Caco-2 (cell line): ENCODE measurements around the gene CDC34. TPM values are rescaled to one million over a fixed set of nuclear protein-coding genes. Genes with fewer than 3 reads are reported as not detected.

Experiments used
- BruUV-seq: library from RNA; stranded (reverse); fragments of 400-500 nt; replicated peaks from 2 replicates; lab custom pipeline; 2021; lab: Mats Ljungman, UMichigan
- CTCF ChIA-PET: fragments of 300-600 bp; sonication (Branson Sonifier 250); formaldehyde crosslinking; loops from one replicate; lab custom pipeline; 2022; ENCODE audit warnings: antibody characterized with exemption; lab: Charles Lee
- POLR2A ChIA-PET: fragments of 300-600 bp; sonication (Branson Sonifier 250); formaldehyde crosslinking; loops from one replicate; lab custom pipeline; 2022; ENCODE audit warnings: antibody characterized with exemption; lab: Charles Lee
- DNase-seq, 2 experiments: peaks; one replicate each; pipeline versions ENCODE4 v3.0.0 to v3.0.0-alpha.2; 2020 to 2022
- H3K27me3 ChIP-seq: replicated peaks from 2 replicates; pipeline ENCODE4 v1.6.0; 2011; ENCODE audit warnings: low read length; ENCODE audit not compliant: control insufficient read depth, insufficient read depth
- H3K36me3 ChIP-seq: 2 replicates; pipeline ENCODE4 v1.5.1; 2011; ENCODE audit warnings: low read length; ENCODE audit not compliant: control insufficient read depth, insufficient read depth
- H3K4me1 ChIP-seq: fragments of 250-450 bp; sonication (Bioruptor Pico); 2 replicates; pipeline ENCODE4 v1.5.1; 2020; ENCODE audit warnings: mild to moderate bottlenecking
- H3K4me3 ChIP-seq: 2 replicates; pipeline ENCODE4 v1.5.1; 2011; ENCODE audit warnings: low read depth, mild to moderate bottlenecking, control low read depth, low read length
- H3K9me3 ChIP-seq: fragments of 250-450 bp; sonication (Bioruptor Pico); 2 replicates; pipeline ENCODE4 v1.5.1; 2020; ENCODE audit warnings: mild to moderate bottlenecking, moderate library complexity
- H3K27ac Mint-ChIP-seq: one replicate; pipeline ENCODE4 v1.8.0; 2022; ENCODE audit warnings: mixed read lengths; ENCODE audit not compliant: unreplicated experiment
- H3K27me3 Mint-ChIP-seq: one replicate; pipeline ENCODE4 v1.8.0; 2022; ENCODE audit warnings: mixed read lengths; ENCODE audit not compliant: insufficient read depth, unreplicated experiment
- H3K36me3 Mint-ChIP-seq: one replicate; pipeline ENCODE4 v1.8.0; 2022; ENCODE audit warnings: mild to moderate bottlenecking, mixed read lengths; ENCODE audit not compliant: insufficient read depth, unreplicated experiment
- H3K4me1 Mint-ChIP-seq: one replicate; pipeline ENCODE4 v1.8.0; 2022; ENCODE audit warnings: low read depth, mixed read lengths; ENCODE audit not compliant: unreplicated experiment
- H3K4me3 Mint-ChIP-seq: one replicate; pipeline ENCODE4 v1.8.0; 2022; ENCODE audit warnings: mild to moderate bottlenecking, moderate library complexity, mixed read lengths; ENCODE audit not compliant: unreplicated experiment
- H3K9me3 Mint-ChIP-seq: one replicate; pipeline ENCODE4 v1.8.0; 2022; ENCODE audit warnings: mixed read lengths; ENCODE audit not compliant: unreplicated experiment
- CTCF ChIP-seq, 2 experiments: fragments of 200-600 bp in 1 of 2; IDR thresholded peaks; 1 replicate in 1 of 2; 2 replicates in 1 of 2; pipeline versions ENCODE4 v1.5.1 to v1.8.0; 2011 to 2022; ENCODE audit warnings: antibody characterized with exemption in 1 of 2, control low read depth in 1 of 2, inconsistent platforms in 1 of 2, low read depth in 1 of 2, low read length in 1 of 2, mild to moderate bottlenecking in 1 of 2, moderate library complexity in 1 of 2; ENCODE audit not compliant: insufficient read depth in 1 of 2, severe bottlenecking in 1 of 2, unreplicated experiment in 1 of 2
- intact Hi-C: fragments of 100-400 bp; cut with micrococcal nuclease; formaldehyde crosslinking; loops from one replicate; pipeline ENCODE4 v1.10.0; 2022; ENCODE audit not compliant: unreplicated experiment
- total RNA-seq: library from RNA; stranded (reverse); gene quantifications from 2 replicates; pipeline ENCODE4 v1.2.3, GENCODE V29; 2022

The CDC34 gene
- total RNA-seq, 1 experiment from 2014 or later = 129 TPM

DNA sequence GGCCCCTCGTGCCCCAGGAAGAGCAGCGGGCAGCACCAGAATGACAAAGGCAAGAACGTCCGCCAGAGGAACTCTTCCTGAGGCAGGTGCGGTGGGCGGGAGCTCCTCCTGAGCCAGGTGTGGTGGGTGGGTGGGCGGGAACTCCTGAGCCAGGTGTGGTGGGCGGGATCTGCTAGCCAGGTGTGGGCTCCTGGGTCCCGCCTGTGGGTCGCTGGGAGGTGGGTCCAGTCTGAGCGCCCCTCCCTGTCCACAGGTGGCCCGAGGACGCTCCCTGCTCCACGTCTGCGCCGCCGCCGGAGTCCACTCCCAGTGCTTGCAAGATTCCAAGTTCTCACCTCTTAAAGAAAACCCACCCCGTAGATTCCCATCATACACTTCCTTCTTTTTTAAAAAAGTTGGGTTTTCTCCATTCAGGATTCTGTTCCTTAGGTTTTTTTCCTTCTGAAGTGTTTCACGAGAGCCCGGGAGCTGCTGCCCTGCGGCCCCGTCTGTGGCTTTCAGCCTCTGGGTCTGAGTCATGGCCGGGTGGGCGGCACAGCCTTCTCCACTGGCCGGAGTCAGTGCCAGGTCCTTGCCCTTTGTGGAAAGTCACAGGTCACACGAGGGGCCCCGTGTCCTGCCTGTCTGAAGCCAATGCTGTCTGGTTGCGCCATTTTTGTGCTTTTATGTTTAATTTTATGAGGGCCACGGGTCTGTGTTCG, 51.1 kb downstream of the CDC34 start:
- no peaks in the 10 kb centered on the region for H3K27me3 Mint-ChIP-seq
- H3K4me1 Mint-ChIP-seq = no peaks in the 10 kb centered on the region
- TF ChIP-seq CTCF (IDR thresholded peaks at IDR 0.05; ENCODE audit: insufficient read depth in 1 of 2, low read depth in 1 of 2, low read length in 1 of 2, severe bottlenecking in 1 of 2, unreplicated experiment in 1 of 2) = no peak
- H3K36me3 ChIP-seq = no peaks in the 10 kb centered on the region
- intact Hi-C loops = no loop called here
- ChIA-PET POLR2A (no interaction called here), CTCF (interaction anchor here (0.6 kb wide), 1 partner anchor 22 kb away, joined by 3 read pairs; no protein-coding TSS in a partner anchor)
- H3K27me3 ChIP-seq = no peaks in the 10 kb centered on the region
- no peaks in the 10 kb centered on the region for H3K4me1 ChIP-seq
- H3K36me3 Mint-ChIP-seq = peaks cover 59% of the 10 kb centered on the region
- H3K27ac Mint-ChIP-seq = no peak overlapping the region
- H3K4me3 ChIP-seq = no peak overlapping the region
- H3K9me3 ChIP-seq = no peaks in the 10 kb centered on the region
- no peak overlapping the region for H3K4me3 Mint-ChIP-seq
- no peaks in the 10 kb centered on the region for H3K9me3 Mint-ChIP-seq
- DNase-seq = no peak
- BruUV-seq = TSS peak; percentile 99

GRCh38 chr19:583198-583967, 51.8 kb downstream of the CDC34 start:
- DNase-seq = no peak
- Histone ChIP-seq H3K4me3 (no peak overlapping the region), H3K36me3 (no peaks in the 10 kb centered on the region), H3K9me3 (no peaks in the 10 kb centered on the region), H3K4me1 (no peaks in the 10 kb centered on the region), H3K27me3 (no peaks in the 10 kb centered on the region)
- H3K4me1 Mint-ChIP-seq = no peaks in the 10 kb centered on the region
- intact Hi-C loops = no loop called here
- H3K9me3 Mint-ChIP-seq = no peaks in the 10 kb centered on the region
- H3K36me3 Mint-ChIP-seq = peaks cover 59% of the 10 kb centered on the region
- BruUV-seq = no TSS peak
- no peak overlapping the region for H3K27ac Mint-ChIP-seq
- no peaks in the 10 kb centered on the region for H3K27me3 Mint-ChIP-seq
- TF ChIP-seq CTCF (IDR thresholded peaks at IDR 0.05; ENCODE audit: insufficient read depth in 1 of 2, low read depth in 1 of 2, low read length in 1 of 2, severe bottlenecking in 1 of 2, unreplicated experiment in 1 of 2) = no peak
- H3K4me3 Mint-ChIP-seq = no peak overlapping the region
- POLR2A ChIA-PET = no interaction called here
- CTCF ChIA-PET = interaction anchor here (0.6 kb wide), 1 partner anchor 21 kb away, joined by 3 read pairs; no protein-coding TSS in a partner anchor

DNA sequence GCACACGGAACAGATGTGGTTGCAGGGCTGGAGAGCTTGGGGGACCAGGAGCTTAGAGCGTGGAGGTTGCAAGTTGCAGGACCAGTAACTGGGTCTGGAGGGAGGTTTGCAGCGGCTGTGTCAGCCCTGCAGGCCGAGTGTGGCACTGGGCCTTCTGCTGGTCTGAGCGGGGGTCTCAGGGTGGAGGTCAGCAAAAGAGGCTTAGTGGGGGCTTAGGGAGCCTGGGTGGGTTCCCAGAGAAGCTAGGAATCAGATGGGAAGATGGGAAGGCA, 52.3 kb downstream of the CDC34 start:
- H3K4me3 Mint-ChIP-seq = no peak overlapping the region
- H3K4me3 ChIP-seq = no peak overlapping the region
- H3K9me3 ChIP-seq = no peaks in the 10 kb centered on the region
- H3K27me3 Mint-ChIP-seq = no peaks in the 10 kb centered on the region
- H3K27ac Mint-ChIP-seq = no peak overlapping the region
- CTCF ChIA-PET = no interaction called here
- H3K9me3 Mint-ChIP-seq = no peaks in the 10 kb centered on the region
- intact Hi-C loops = no loop called here
- no peaks in the 10 kb centered on the region for H3K27me3 ChIP-seq
- peaks cover 59% of the 10 kb centered on the region for H3K36me3 Mint-ChIP-seq
- POLR2A ChIA-PET = no interaction called here
- H3K36me3 ChIP-seq = no peaks in the 10 kb centered on the region
- TF ChIP-seq CTCF (IDR thresholded peaks at IDR 0.05; ENCODE audit: insufficient read depth in 1 of 2, low read depth in 1 of 2, low read length in 1 of 2, severe bottlenecking in 1 of 2, unreplicated experiment in 1 of 2) = no peak
- DNase-seq = no peak
- no peaks in the 10 kb centered on the region for H3K4me1 Mint-ChIP-seq
- no TSS peak for BruUV-seq
- peaks cover 3% of the 10 kb centered on the region for H3K4me1 ChIP-seq
